Spleen (tissue), 7 donors: ENCODE data around the gene TBX2.

ENCODE experiments used
- POLR2A ChIP-seq, 3 donors: fragments of 450-650 bp; IDR thresholded peaks; one replicate each; pipeline ENCODE4 v1.5.1; 2017; ENCODE audit warnings: antibody characterized with exemption in 3 of 3, mild to moderate bottlenecking in 1 of 3
- POLR2AphosphoS5 ChIP-seq, 3 donors: sonication (generic); formaldehyde crosslinking; IDR thresholded peaks; one replicate each; pipeline ENCODE4 v1.5.1; 2017; ENCODE audit warnings: antibody characterized with exemption in 3 of 3
- TF ChIP-seq, protein P1 (sequence below), 11 experiments: fragments of 200-600 bp in 7 of 11; fragments of 450-650 bp in 4 of 11; sonication (generic) in 4 of 11; IDR thresholded peaks in 8 of 11; conservative IDR thresholded peaks in 3 of 11; 1 replicate in 7 of 11; 2 replicates in 4 of 11; pipeline versions ENCODE4 v1.4.0 to v1.8.0; 2016 to 2021; ENCODE audit warnings: antibody characterized with exemption in 11 of 11, inconsistent platforms in 4 of 11, mild to moderate bottlenecking in 1 of 11
- donor health status: DM: no; HTN: no; CAD: no; lungs with moderate emphysema.
- donor health status: DM: no; HTN: no; CAD: no.
- donor health status: DM: no; HTN: no; CAD: no.

DNA sequence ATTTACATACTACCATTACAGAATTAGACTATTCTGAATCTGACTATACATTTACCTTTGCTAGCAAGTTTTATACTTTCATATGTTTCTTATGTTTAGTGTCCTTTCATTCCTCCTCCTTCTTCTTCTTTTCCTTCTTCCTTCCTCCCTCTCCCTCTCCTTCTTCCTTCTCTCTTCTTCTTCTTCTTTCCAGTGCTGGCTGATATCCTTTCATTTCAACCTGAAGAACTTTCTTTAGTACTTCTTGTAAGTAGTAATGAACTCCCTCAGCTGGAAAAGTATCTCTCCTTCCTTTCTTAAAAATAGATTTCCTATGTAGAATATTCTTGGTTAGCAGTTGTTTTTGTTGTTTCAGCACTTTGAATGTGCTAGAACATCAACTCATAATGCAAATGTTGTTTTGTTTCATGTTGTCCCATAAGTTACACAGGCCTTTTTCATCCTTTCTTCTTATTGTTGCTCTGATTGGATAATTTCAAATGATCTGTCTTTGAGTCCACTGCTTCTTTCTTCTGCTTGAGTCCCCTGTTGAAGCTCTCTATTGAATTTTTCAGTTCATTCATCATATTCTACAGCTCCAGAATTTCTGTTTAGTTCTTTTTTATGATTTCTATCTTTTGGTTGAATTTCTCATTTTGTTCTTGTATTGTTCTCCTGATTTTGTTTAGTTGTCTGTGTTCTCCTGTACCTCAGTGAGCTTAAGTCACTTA lies 37.5 kb downstream of the TBX2 start:
- TF ChIP-seq, protein P1, sequence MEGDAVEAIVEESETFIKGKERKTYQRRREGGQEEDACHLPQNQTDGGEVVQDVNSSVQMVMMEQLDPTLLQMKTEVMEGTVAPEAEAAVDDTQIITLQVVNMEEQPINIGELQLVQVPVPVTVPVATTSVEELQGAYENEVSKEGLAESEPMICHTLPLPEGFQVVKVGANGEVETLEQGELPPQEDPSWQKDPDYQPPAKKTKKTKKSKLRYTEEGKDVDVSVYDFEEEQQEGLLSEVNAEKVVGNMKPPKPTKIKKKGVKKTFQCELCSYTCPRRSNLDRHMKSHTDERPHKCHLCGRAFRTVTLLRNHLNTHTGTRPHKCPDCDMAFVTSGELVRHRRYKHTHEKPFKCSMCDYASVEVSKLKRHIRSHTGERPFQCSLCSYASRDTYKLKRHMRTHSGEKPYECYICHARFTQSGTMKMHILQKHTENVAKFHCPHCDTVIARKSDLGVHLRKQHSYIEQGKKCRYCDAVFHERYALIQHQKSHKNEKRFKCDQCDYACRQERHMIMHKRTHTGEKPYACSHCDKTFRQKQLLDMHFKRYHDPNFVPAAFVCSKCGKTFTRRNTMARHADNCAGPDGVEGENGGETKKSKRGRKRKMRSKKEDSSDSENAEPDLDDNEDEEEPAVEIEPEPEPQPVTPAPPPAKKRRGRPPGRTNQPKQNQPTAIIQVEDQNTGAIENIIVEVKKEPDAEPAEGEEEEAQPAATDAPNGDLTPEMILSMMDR (IDR thresholded peaks at IDR 0.05 in 8 of 11, conservative IDR thresholded peaks at IDR 0.05 in 3 of 11), result no peak
- TF ChIP-seq POLR2AphosphoS5 (IDR thresholded peaks at IDR 0.05) (no peak), POLR2A (IDR thresholded peaks at IDR 0.05) (no peak)
